GM21526 (cell line): ENCODE results near the gene LRRC52.

ENCODE experiments used
- ATAC-seq: cut with Tn5 transposase; IDR thresholded peaks from one replicate; pipeline ENCODE4 v1.9.1; 2021; ENCODE audit warnings: moderate library complexity; ENCODE audit not compliant: unreplicated experiment, low FRiP score

The LRRC52 gene

GRCh38 chr1:165543532-165544438 is at the start of gene LRRC52:
TSS of gene LRRC52 (plus strand) at chr1:165544000. CDS start at chr1:165544297, 297 bp downstream.
- no peak for ATAC-seq

GRCh38 chr1:165494949-165495857 is 48.6 kb upstream of the LRRC52 start:
- no peak for ATAC-seq

GRCh38 chr1:165495858-165496205 is 48.0 kb upstream of the LRRC52 start:
- no peak for ATAC-seq

- ATAC-seq = no peak
Measured at GRCh38 chr1:165496501-165496900, 47.3 kb upstream of the LRRC52 start.

GRCh38 chr1:165497069-165498013 is 46.5 kb upstream of the LRRC52 start:
- no peak for ATAC-seq

- no peak for ATAC-seq
Measured at GRCh38 chr1:165501330-165501969, 42.4 kb upstream of the LRRC52 start.

GRCh38 chr1:165501970-165502348 is 41.8 kb upstream of the LRRC52 start:
- ATAC-seq = no peak

GRCh38 chr1:165507570-165507969 is 36.2 kb upstream of the LRRC52 start:
- no peak for ATAC-seq

- ATAC-seq = no peak
Measured at GRCh38 chr1:165508291-165508690, 35.5 kb upstream of the LRRC52 start.

- no peak for ATAC-seq
Measured at GRCh38 chr1:165512816-165513215, 31.0 kb upstream of the LRRC52 start.

GRCh38 chr1:165516469-165516868 is 27.3 kb upstream of the LRRC52 start:
- ATAC-seq = no peak

- ATAC-seq = no peak
Measured at GRCh38 chr1:165520646-165521045, 23.2 kb upstream of the LRRC52 start.

- ATAC-seq = no peak
Measured at GRCh38 chr1:165524639-165525285, 19.0 kb upstream of the LRRC52 start.

GRCh38 chr1:165525708-165526107 is 18.1 kb upstream of the LRRC52 start:
- no peak for ATAC-seq

- ATAC-seq = no peak
Measured at GRCh38 chr1:165527251-165528007, 16.4 kb upstream of the LRRC52 start.

GRCh38 chr1:165531021-165531420 is 12.8 kb upstream of the LRRC52 start:
- no peak for ATAC-seq

GRCh38 chr1:165532053-165532452 is 11.7 kb upstream of the LRRC52 start:
- ATAC-seq = no peak

GRCh38 chr1:165533254-165533653 is 10.5 kb upstream of the LRRC52 start:
- no peak for ATAC-seq

GRCh38 chr1:165536016-165536415 is 7.8 kb upstream of the LRRC52 start:
- ATAC-seq = no peak
